GM18511 (cell line): ENCODE measurements around the gene ANO9.
"Not testable (repeated sequence)": the region's sequence is repeated elsewhere in the genome, so short reads cannot be mapped to it uniquely, and the experiment has no call there.

Source experiments
- ATAC-seq: cut with Tn5 transposase; IDR thresholded peaks from one replicate; pipeline ENCODE4 v1.9.1; 2021; ENCODE audit warnings: mild to moderate bottlenecking, moderate library complexity; ENCODE audit not compliant: unreplicated experiment

The ANO9 gene

GRCh38 chr11:405323-405953, 36.4 kb downstream of the ANO9 start:
- ATAC-seq, result no peak

GRCh38 chr11:404551-405264, 37.1 kb downstream of the ANO9 start:
- ATAC-seq, result no peak

- no peak for ATAC-seq
Measured at GRCh38 chr11:403761-404431, 37.9 kb downstream of the ANO9 start.

GRCh38 chr11:403021-403760, 38.6 kb downstream of the ANO9 start:
- ATAC-seq, result no peak

GRCh38 chr11:401196-401595, 40.6 kb downstream of the ANO9 start:
- not testable (repeated sequence) for ATAC-seq

- ATAC-seq, result no peak
Measured at GRCh38 chr11:400241-400689, 41.5 kb downstream of the ANO9 start.

- ATAC-seq, result no peak
Measured at GRCh38 chr11:399731-400211, 42.0 kb downstream of the ANO9 start.

- no peak for ATAC-seq
Measured at GRCh38 chr11:398826-399225, 43.0 kb downstream of the ANO9 start.

GRCh38 chr11:396948-397548, 44.8 kb downstream of the ANO9 start:
- ATAC-seq, result no peak

GRCh38 chr11:396511-396947, 45.3 kb downstream of the ANO9 start:
- ATAC-seq, result no peak

- ATAC-seq, result no peak
Measured at GRCh38 chr11:395866-396265, 45.9 kb downstream of the ANO9 start.

GRCh38 chr11:394858-395655, 46.8 kb downstream of the ANO9 start:
- ATAC-seq, result no peak

- ATAC-seq, result no peak
Measured at GRCh38 chr11:394034-394857, 47.6 kb downstream of the ANO9 start, which contains the start of gene PKP3. Gene PKP3 (plus strand): TSS chr11:394209. CDS start chr11:394293, 84 bp downstream.

GRCh38 chr11:393219-394033, 48.4 kb downstream of the ANO9 start:
- no peak for ATAC-seq

GRCh38 chr11:392102-392777, 49.6 kb downstream of the ANO9 start:
- ATAC-seq, result no peak

GRCh38 chr11:391117-392017, 50.4 kb downstream of the ANO9 start:
- ATAC-seq, result no peak
